Caki2 (cell line): ENCODE data around the gene PODNL1. TPM values are rescaled to one million over a fixed set of nuclear protein-coding genes. Genes with fewer than 3 reads are reported as not detected.

ENCODE experiments used
- DNase-seq: peaks from one replicate; pipeline ENCODE4 v3.0.0-alpha.2; 2015; ENCODE audit warnings: low read depth
- in situ Hi-C: cut with HindIII; loops from 2 replicates; pipeline ENCODE4 v1.10.0; 2016; ENCODE audit warnings: low sequenced_read_pairs, low pct_unique_long_range_greater_than_20kb, mixed read lengths
- total RNA-seq: library from RNA; depleted of rRNA; stranded (reverse); fragments of >200 nt; shearing (Covaris generic); gene quantifications from 2 replicates; pipeline ENCODE4 v1.2.3, GENCODE V29; 2014; ENCODE audit warnings: low replicate concordance

Gene PODNL1
- total RNA-seq, 1 experiment from 2014 or later, result not detected

- in situ Hi-C loops, result no loop called here
- no peak for DNase-seq
These were observed 22.9 kb upstream of the PODNL1 start for GRCh38 chr19:13960863-13961784.

- in situ Hi-C loops, result no loop called here
- DNase-seq, result no peak
These were observed 22.0 kb upstream of the PODNL1 start for GRCh38 chr19:13959962-13960862.

GRCh38 chr19:13959141-13959961, 21.1 kb upstream of the PODNL1 start:
- DNase-seq, result no peak
- in situ Hi-C loops, result no loop called here

GRCh38 chr19:13958043-13958442, 19.8 kb upstream of the PODNL1 start:
- in situ Hi-C loops, result no loop called here
- DNase-seq, result no peak

- in situ Hi-C loops, result no loop called here
- DNase-seq, result no peak
These were observed 18.8 kb upstream of the PODNL1 start for GRCh38 chr19:13957051-13957450.

GRCh38 chr19:13956365-13956744, 18.1 kb upstream of the PODNL1 start:
- DNase-seq, result no peak
- in situ Hi-C loops, result no loop called here

- in situ Hi-C loops, result no loop called here
- DNase-seq, result no peak
These were observed 17.6 kb upstream of the PODNL1 start for GRCh38 chr19:13955662-13956364.

- in situ Hi-C loops, result no loop called here
These were observed 16.0 kb upstream of the PODNL1 start for GRCh38 chr19:13954185-13954584.

GRCh38 chr19:13952931-13953531, 14.8 kb upstream of the PODNL1 start:
- in situ Hi-C loops, result no loop called here
- peak; percentile 49 for DNase-seq

More at GRCh38 chr19:13954185-13954584, 16.0 kb upstream of the PODNL1 start:
- no peak for DNase-seq

GRCh38 chr19:13952154-13952930, 14.1 kb upstream of the PODNL1 start, which contains the start of gene DCAF15:
DCAF15 (plus strand) TSS chr19:13952509; CDS start chr19:13952513, 4 bp downstream.
- in situ Hi-C loops, result no loop called here
- DNase-seq, result peak; percentile 99

GRCh38 chr19:13951799-13952153, 13.6 kb upstream of the PODNL1 start:
- in situ Hi-C loops, result no loop called here
- DNase-seq, result no peak

- in situ Hi-C loops, result no loop called here
- DNase-seq, result no peak
These were observed 12.8 kb upstream of the PODNL1 start for GRCh38 chr19:13951043-13951442.

GRCh38 chr19:13946414-13946813, 8.2 kb upstream of the PODNL1 start:
- DNase-seq, result no peak
- in situ Hi-C loops, result no loop called here

GRCh38 chr19:13942023-13942684, 3.9 kb upstream of the PODNL1 start:
- in situ Hi-C loops, result no loop called here

GRCh38 chr19:13937479-13938300, 527 bp downstream of the PODNL1 start:
- DNase-seq, result no peak
- in situ Hi-C loops, result no loop called here

More at GRCh38 chr19:13942023-13942684, 3.9 kb upstream of the PODNL1 start:
- no peak for DNase-seq
